NT2/D1 (cell line): ENCODE results near the gene GRK6.

Source experiments
- YY1 ChIP-seq: IDR thresholded peaks from 2 replicates; pipeline ENCODE4 v1.6.1; 2011; ENCODE audit not compliant: insufficient read length, insufficient read depth
- ZNF274 ChIP-seq: IDR thresholded peaks from 2 replicates; pipeline ENCODE4 v1.6.1; 2011; ENCODE audit warnings: mild to moderate bottlenecking, low read depth, low read length

GRCh38 chr5:177414481-177414880 lies 12.0 kb upstream of the GRK6 start:
- TF ChIP-seq YY1 (no peak), ZNF274 (no peak)
